ENCODE results near the gene TPP1.

TPP1 gene

GRCh38 chr11:6610591-6610990 is 8.6 kb downstream of the TPP1 start:
- Histone ChIP-seq H3K79me2 (ENCODE audit: control insufficient read depth, insufficient read depth, low read length, poor library complexity) (peaks cover 13% of the 10 kb centered on the region), H4K8ac (ENCODE audit: low read depth, low read length) (no peak overlapping the region), H3K14ac (ENCODE audit: low read length) (no peak overlapping the region), H3K36me3 (ENCODE audit: control insufficient read depth in 1 of 2, insufficient read depth in 2 of 2, low read length in 2 of 2) (peaks cover 38 to 53% of the 10 kb centered on the region in 2 experiments), H2BK120ac (ENCODE audit: insufficient read depth, low read length, poor library complexity) (no peak overlapping the region), H3K4ac (ENCODE audit: low read depth, low read length) (peak overlapping the region; percentile 60), H3K79me1 (ENCODE audit: low read length) (peaks cover 25% of the 10 kb centered on the region), H3K4me3 (ENCODE audit: low read depth, low read length) (no peak overlapping the region), H2BK5ac (ENCODE audit: low read depth, low read length, poor library complexity) (no peak overlapping the region), H2AK5ac (ENCODE audit: low read length) (no peak overlapping the region), H3K9ac (ENCODE audit: low read length) (peak overlapping the region; percentile 37), H3K4me1 (ENCODE audit: control insufficient read depth in 1 of 2, insufficient read depth in 2 of 2, low read length in 2 of 2) (peaks cover 12 to 26% of the 10 kb centered on the region in 2 experiments), H3K9me3 (ENCODE audit: insufficient read depth, low read depth, low read length) (no peaks in the 10 kb centered on the region), H2BK12ac (ENCODE audit: low read length) (no peak overlapping the region), H4K91ac (ENCODE audit: low read depth, low read length) (no peak overlapping the region), H3K18ac (ENCODE audit: low read length) (no peak overlapping the region), H2AFZ (ENCODE audit: insufficient read depth, low read length, poor library complexity) (no peak overlapping the region), H3K4me2 (ENCODE audit: low read length) (no peak overlapping the region), H3K27me3 (ENCODE audit: insufficient read depth, low read length) (no peaks in the 10 kb centered on the region), H4K12ac (ENCODE audit: low read depth, low read length) (no peak overlapping the region), H3K27ac (ENCODE audit: low read depth, low read length) (no peak overlapping the region), H3K23ac (ENCODE audit: low read length) (no peak overlapping the region)
- no peak for DNase-seq
- no CpG with 5 or more reads among the region's 6 CpGs for WGBS (ENCODE audit: extremely low coverage, insufficient coverage, insufficient read length)

DNA sequence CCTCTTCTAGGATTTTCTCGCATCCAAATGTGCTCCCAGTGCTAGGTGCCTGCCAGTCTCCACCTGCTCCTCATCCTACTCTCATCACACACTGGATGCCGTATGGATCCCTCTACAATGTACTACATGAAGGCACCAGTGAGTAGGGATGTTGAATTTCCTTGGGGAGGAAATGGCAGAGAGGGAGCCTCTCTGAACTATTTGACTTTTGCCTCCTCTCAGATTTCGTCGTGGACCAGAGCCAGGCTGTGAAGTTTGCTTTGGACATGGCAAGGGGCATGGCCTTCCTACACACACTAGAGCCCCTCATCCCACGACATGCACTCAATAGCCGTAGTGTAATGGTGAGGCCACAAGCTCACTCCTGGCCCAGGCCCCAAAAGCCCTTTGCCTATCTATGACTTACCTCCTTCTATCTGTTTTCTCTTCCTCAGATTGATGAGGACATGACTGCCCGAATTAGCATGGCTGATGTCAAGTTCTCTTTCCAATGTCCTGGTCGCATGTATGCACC is 9.7 kb downstream of the TPP1 start:
- Histone ChIP-seq H4K12ac (ENCODE audit: low read depth, low read length) (no peak overlapping the region), H3K4me3 (ENCODE audit: low read depth, low read length) (no peak overlapping the region), H3K79me1 (ENCODE audit: low read length) (peaks cover 25% of the 10 kb centered on the region), H2BK5ac (ENCODE audit: low read depth, low read length, poor library complexity) (no peak overlapping the region), H3K4me1 (ENCODE audit: control insufficient read depth in 1 of 2, insufficient read depth in 2 of 2, low read length in 2 of 2) (peaks cover 12 to 29% of the 10 kb centered on the region in 2 experiments), H2BK12ac (ENCODE audit: low read length) (no peak overlapping the region), H2BK120ac (ENCODE audit: insufficient read depth, low read length, poor library complexity) (no peak overlapping the region), H4K91ac (ENCODE audit: low read depth, low read length) (no peak overlapping the region), H3K14ac (ENCODE audit: low read length) (no peak overlapping the region), H3K79me2 (ENCODE audit: control insufficient read depth, insufficient read depth, low read length, poor library complexity) (peaks cover 17% of the 10 kb centered on the region), H3K36me3 (ENCODE audit: control insufficient read depth in 1 of 2, insufficient read depth in 2 of 2, low read length in 2 of 2) (peaks cover 38 to 44% of the 10 kb centered on the region in 2 experiments), H2AK5ac (ENCODE audit: low read length) (no peak overlapping the region), H3K27ac (ENCODE audit: low read depth, low read length) (no peak overlapping the region), H2AFZ (ENCODE audit: insufficient read depth, low read length, poor library complexity) (no peak overlapping the region), H3K23ac (ENCODE audit: low read length) (no peak overlapping the region), H4K8ac (ENCODE audit: low read depth, low read length) (no peak overlapping the region), H3K9ac (ENCODE audit: low read length) (peak overlapping the region; percentile 36), H3K9me3 (ENCODE audit: insufficient read depth, low read depth, low read length) (no peaks in the 10 kb centered on the region), H3K27me3 (ENCODE audit: insufficient read depth, low read length) (no peaks in the 10 kb centered on the region), H3K18ac (ENCODE audit: low read length) (no peak overlapping the region), H3K4ac (ENCODE audit: low read depth, low read length) (no peak overlapping the region), H3K4me2 (ENCODE audit: low read length) (no peak overlapping the region)
- DNase-seq: no peak
- WGBS (ENCODE audit: extremely low coverage, insufficient coverage, insufficient read length): no CpG with 5 or more reads among the region's 8 CpGs

GRCh38 chr11:6608726-6609501 is 10.3 kb downstream of the TPP1 start:
- Histone ChIP-seq H2AFZ (ENCODE audit: insufficient read depth, low read length, poor library complexity) (no peak overlapping the region), H4K12ac (ENCODE audit: low read depth, low read length) (no peak overlapping the region), H3K9me3 (ENCODE audit: insufficient read depth, low read depth, low read length) (no peaks in the 10 kb centered on the region), H3K4me2 (ENCODE audit: low read length) (no peak overlapping the region), H3K36me3 (ENCODE audit: control insufficient read depth in 1 of 2, insufficient read depth in 2 of 2, low read length in 2 of 2) (peaks cover 38 to 40% of the 10 kb centered on the region in 2 experiments), H3K14ac (ENCODE audit: low read length) (no peak overlapping the region), H3K9ac (ENCODE audit: low read length) (no peak overlapping the region), H2BK5ac (ENCODE audit: low read depth, low read length, poor library complexity) (no peak overlapping the region), H2BK120ac (ENCODE audit: insufficient read depth, low read length, poor library complexity) (no peak overlapping the region), H3K4me3 (ENCODE audit: low read depth, low read length) (no peak overlapping the region), H3K79me2 (ENCODE audit: control insufficient read depth, insufficient read depth, low read length, poor library complexity) (peaks cover 22% of the 10 kb centered on the region), H3K18ac (ENCODE audit: low read length) (no peak overlapping the region), H3K27ac (ENCODE audit: low read depth, low read length) (no peak overlapping the region), H4K91ac (ENCODE audit: low read depth, low read length) (no peak overlapping the region), H2AK5ac (ENCODE audit: low read length) (no peak overlapping the region), H3K27me3 (ENCODE audit: insufficient read depth, low read length) (no peaks in the 10 kb centered on the region), H3K79me1 (ENCODE audit: low read length) (peaks cover 31% of the 10 kb centered on the region), H2BK12ac (ENCODE audit: low read length) (no peak overlapping the region), H3K4ac (ENCODE audit: low read depth, low read length) (no peak overlapping the region), H3K4me1 (ENCODE audit: control insufficient read depth in 1 of 2, insufficient read depth in 2 of 2, low read length in 2 of 2) (peaks cover 12 to 29% of the 10 kb centered on the region in 2 experiments), H4K8ac (ENCODE audit: low read depth, low read length) (no peak overlapping the region), H3K23ac (ENCODE audit: low read length) (no peak overlapping the region)
- no CpG with 5 or more reads among the region's 14 CpGs for WGBS (ENCODE audit: extremely low coverage, insufficient coverage, insufficient read length)
- DNase-seq: no peak

GRCh38 chr11:6608011-6608410 is 11.2 kb downstream of the TPP1 start:
- Histone ChIP-seq H3K27ac (ENCODE audit: low read depth, low read length) (peak overlapping the region; percentile 86), H3K79me1 (ENCODE audit: low read length) (peaks cover 38% of the 10 kb centered on the region), H3K27me3 (ENCODE audit: insufficient read depth, low read length) (no peaks in the 10 kb centered on the region), H3K36me3 (ENCODE audit: control insufficient read depth in 1 of 2, insufficient read depth in 2 of 2, low read length in 2 of 2) (peaks cover 38 to 40% of the 10 kb centered on the region in 2 experiments), H2AFZ (ENCODE audit: insufficient read depth, low read length, poor library complexity) (no peak overlapping the region), H4K8ac (ENCODE audit: low read depth, low read length) (peak overlapping the region; percentile 32), H3K14ac (ENCODE audit: low read length) (peak overlapping the region; percentile 77), H3K79me2 (ENCODE audit: control insufficient read depth, insufficient read depth, low read length, poor library complexity) (peaks cover 29% of the 10 kb centered on the region), H3K9ac (ENCODE audit: low read length) (no peak overlapping the region), H3K23ac (ENCODE audit: low read length) (no peak overlapping the region), H3K4me1 (ENCODE audit: control insufficient read depth in 1 of 2, insufficient read depth in 2 of 2, low read length in 2 of 2) (peaks cover 12 to 29% of the 10 kb centered on the region in 2 experiments), H3K4ac (ENCODE audit: low read depth, low read length) (peak overlapping the region; percentile 45), H3K4me2 (ENCODE audit: low read length) (no peak overlapping the region), H4K12ac (ENCODE audit: low read depth, low read length) (no peak overlapping the region), H2AK5ac (ENCODE audit: low read length) (peak overlapping the region; percentile 86), H2BK120ac (ENCODE audit: insufficient read depth, low read length, poor library complexity) (peak overlapping the region; percentile 26), H2BK12ac (ENCODE audit: low read length) (peak overlapping the region; percentile 51), H2BK5ac (ENCODE audit: low read depth, low read length, poor library complexity) (peak overlapping the region; percentile 65), H4K91ac (ENCODE audit: low read depth, low read length) (peak overlapping the region; percentile 74), H3K4me3 (ENCODE audit: low read depth, low read length) (no peak overlapping the region), H3K9me3 (ENCODE audit: insufficient read depth, low read depth, low read length) (no peaks in the 10 kb centered on the region), H3K18ac (ENCODE audit: low read length) (peak overlapping the region; percentile 55)
- whole genome bisulfite sequencing (ENCODE audit: extremely low coverage, insufficient coverage, insufficient read length): no CpG with 5 or more reads among the region's 9 CpGs
- peak; percentile 64 to 75 for DNase-seq

Measured in trophoblast cell (in vitro differentiated cells and primary cell).